Kidney epithelial cell (primary cell): ENCODE results near the gene DPP6. TPM values are rescaled to one million over a fixed set of nuclear protein-coding genes. Genes with fewer than 3 reads are reported as not detected.
"Not testable (repeated sequence)": the region's sequence is repeated elsewhere in the genome, so short reads cannot be mapped to it uniquely, and the experiment has no call there.

Source experiments
- DNase-seq: peaks from one replicate; pipeline ENCODE4 v3.0.0-alpha.2; 2010; ENCODE audit warnings: low read depth
- H3K27me3 ChIP-seq: 2 replicates; pipeline ENCODE4 v1.6.0; 2011; ENCODE audit warnings: low read length; ENCODE audit not compliant: control insufficient read depth, insufficient read depth
- H3K36me3 ChIP-seq: 2 replicates; pipeline ENCODE4 v1.5.1; 2011; ENCODE audit warnings: low read length; ENCODE audit not compliant: control insufficient read depth, insufficient read depth
- H3K4me3 ChIP-seq: 2 replicates; pipeline ENCODE4 v1.5.1; 2011; ENCODE audit warnings: low read depth, mild to moderate bottlenecking, control low read depth, low read length
- CTCF ChIP-seq: IDR thresholded peaks from 2 replicates; pipeline ENCODE4 v1.5.1; 2011; ENCODE audit warnings: mild to moderate bottlenecking, moderate library complexity, low read length, control low read depth, inconsistent platforms; ENCODE audit not compliant: insufficient read depth, poor library complexity, severe bottlenecking
- total RNA-seq: library from RNA; depleted of rRNA; stranded (reverse); fragments of >200 nt; gene quantifications from 2 replicates; pipeline ENCODE4 v1.2.3, GENCODE V29; 2015

The DPP6 gene
- total RNA-seq, 1 donor from 2014 or later: 0.84 TPM

DNA sequence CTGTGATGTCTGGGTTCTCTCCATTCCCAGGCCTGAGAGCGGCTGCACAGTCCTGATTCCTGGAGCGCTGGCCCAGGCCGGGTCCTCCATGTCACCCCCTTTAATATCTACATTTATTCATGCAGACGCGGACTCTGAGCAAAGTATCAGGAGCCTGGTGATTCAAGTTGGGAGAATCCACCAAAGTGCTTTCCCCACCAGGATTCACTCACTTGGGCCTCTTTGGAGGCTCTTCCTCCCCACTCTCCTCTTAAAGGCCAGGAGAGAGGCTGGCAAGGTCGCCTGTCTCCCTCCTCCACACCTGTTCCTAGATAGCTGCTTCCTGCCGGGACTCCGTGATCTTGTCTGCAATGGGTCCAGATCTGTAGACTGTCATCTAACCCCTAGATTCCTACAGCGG lies 98.5 kb downstream of the DPP6 start:
- not testable (repeated sequence) for H3K4me3 ChIP-seq, H3K36me3 ChIP-seq, DNase-seq, H3K27me3 ChIP-seq

DNA sequence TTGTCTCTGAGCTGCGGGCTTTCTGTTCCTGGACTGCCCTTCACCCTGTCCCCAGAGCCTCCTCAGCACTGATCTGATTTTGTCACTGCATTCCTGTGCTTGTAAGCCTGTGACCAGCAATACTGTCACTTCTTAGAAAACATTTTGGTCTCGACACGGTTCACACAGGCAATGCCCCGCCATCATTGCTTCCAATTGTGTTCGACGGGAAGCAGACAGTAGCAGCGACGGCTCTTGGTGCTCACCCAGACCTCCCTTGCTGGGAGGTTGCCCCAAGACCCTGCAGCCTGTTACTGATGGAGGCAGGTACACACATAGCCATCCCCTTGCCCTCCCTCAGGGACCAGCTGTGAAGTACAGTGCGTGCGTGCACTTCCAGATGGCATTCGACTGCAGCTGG lies 99.1 kb downstream of the DPP6 start:
- H3K36me3 ChIP-seq, DNase-seq, H3K4me3 ChIP-seq, H3K27me3 ChIP-seq: not testable (repeated sequence)

DNA sequence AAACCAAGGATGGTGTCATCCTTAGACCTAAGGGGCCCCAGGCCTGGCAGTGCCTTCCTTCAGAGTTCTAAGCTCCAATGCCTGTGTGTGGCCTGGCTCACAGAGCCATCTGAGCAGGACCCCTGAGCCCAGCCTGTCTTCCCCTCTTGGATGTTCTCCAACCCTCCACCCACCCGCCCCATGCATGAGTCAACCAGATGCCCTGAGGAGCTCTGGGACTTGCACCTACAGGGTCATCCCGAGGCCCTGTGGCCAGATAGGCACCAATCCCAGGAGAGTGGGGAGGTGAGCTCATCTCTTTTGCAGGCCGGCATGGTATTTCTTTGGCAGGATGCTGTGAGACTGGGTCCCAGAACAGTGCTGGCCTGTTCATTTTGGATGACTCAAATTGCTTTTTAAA lies 103.7 kb downstream of the DPP6 start:
- H3K27me3 ChIP-seq, H3K4me3 ChIP-seq, H3K36me3 ChIP-seq, DNase-seq: not testable (repeated sequence)

DNA sequence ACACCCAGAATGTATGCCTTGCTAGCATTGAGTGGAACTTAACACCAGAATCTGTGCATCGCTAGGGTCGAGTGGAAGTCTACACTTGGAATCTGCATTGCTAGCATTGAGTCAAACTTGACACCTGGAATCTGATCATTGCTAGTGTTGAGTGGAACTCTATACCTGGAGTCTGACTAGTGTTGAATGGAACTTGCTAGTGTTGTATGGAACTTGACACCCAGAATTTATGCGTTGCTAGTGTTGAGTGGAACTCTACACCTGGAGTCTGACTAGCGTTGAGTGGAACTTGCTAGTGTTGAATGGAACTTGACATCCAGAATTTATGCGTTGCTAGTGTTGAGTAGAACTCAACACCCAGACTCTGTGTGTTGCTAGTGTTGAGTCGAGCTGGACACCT lies 110.7 kb downstream of the DPP6 start:
- not testable (repeated sequence) for H3K27me3 ChIP-seq, H3K36me3 ChIP-seq, H3K4me3 ChIP-seq, DNase-seq

GRCh38 chr7:154163642-154164041 lies 111.4 kb downstream of the DPP6 start:
- not testable (repeated sequence) for H3K27me3 ChIP-seq, H3K36me3 ChIP-seq, H3K4me3 ChIP-seq, DNase-seq

GRCh38 chr7:154167051-154167450 lies 114.9 kb downstream of the DPP6 start:
- no peaks in the 10 kb centered on the region for H3K27me3 ChIP-seq
- no peak for TF ChIP-seq CTCF

GRCh38 chr7:154167807-154168206 lies 115.6 kb downstream of the DPP6 start:
- H3K4me3 ChIP-seq: no peak overlapping the region
- no peaks in the 10 kb centered on the region for H3K36me3 ChIP-seq
- DNase-seq: no peak
- no peak for TF ChIP-seq CTCF
- no peaks in the 10 kb centered on the region for H3K27me3 ChIP-seq

More at GRCh38 chr7:154167051-154167450, 114.9 kb downstream of the DPP6 start:
- DNase-seq: no peak
- no peaks in the 10 kb centered on the region for H3K36me3 ChIP-seq
- no peak overlapping the region for H3K4me3 ChIP-seq

- Histone ChIP-seq H3K27me3 (no peaks in the 10 kb centered on the region), H3K4me3 (no peak overlapping the region), H3K36me3 (no peaks in the 10 kb centered on the region)
- no peak for TF ChIP-seq CTCF
- no peak for DNase-seq
Measured at GRCh38 chr7:154171422-154171821, 119.2 kb downstream of the DPP6 start.

DNA sequence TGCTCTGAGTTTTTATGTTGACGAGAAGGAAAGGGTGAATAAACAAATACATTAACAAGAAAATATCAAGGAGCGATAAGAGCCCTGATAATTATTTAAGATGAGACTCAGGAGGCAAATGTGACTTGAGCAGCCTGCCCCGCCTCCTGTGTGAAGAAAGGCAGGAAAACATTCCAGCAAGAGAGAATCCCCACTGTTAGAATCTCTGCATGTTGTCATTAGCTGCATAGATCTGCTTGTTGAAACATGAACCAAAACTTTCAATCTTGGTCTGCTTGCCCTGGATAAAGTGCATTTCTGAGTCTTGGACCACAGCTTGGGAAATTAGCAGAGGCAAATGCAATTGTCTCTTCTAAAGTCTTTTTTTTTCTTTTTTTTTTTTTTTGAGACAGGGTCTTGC lies 120.0 kb downstream of the DPP6 start:
- no peak for DNase-seq
- H3K27me3 ChIP-seq: no peaks in the 10 kb centered on the region
- no peak for TF ChIP-seq CTCF
- no peaks in the 10 kb centered on the region for H3K36me3 ChIP-seq
- no peak overlapping the region for H3K4me3 ChIP-seq
